Mesothelial cell of epicardium (in vitro differentiated cells): ENCODE measurements around the gene SPATA45. TPM values are rescaled to one million over a fixed set of nuclear protein-coding genes. Genes with fewer than 3 reads are reported as not detected.

Source experiments
- DNase-seq, 2 experiments: peaks; one replicate each; pipeline ENCODE4 v3.0.0; 2021; ENCODE audit warnings: low spot score in 2 of 2; ENCODE audit not compliant: unreplicated experiment in 2 of 2
- H3K27ac Mint-ChIP-seq: 2 replicates; pipeline ENCODE4 v1.8.0; 2021; ENCODE audit warnings: mixed read lengths
- H3K27me3 Mint-ChIP-seq: 2 replicates; pipeline ENCODE4 v1.8.0; 2021; ENCODE audit warnings: low read depth, mixed read lengths
- H3K36me3 Mint-ChIP-seq: 2 replicates; pipeline ENCODE4 v1.8.0; 2021; ENCODE audit warnings: mixed read lengths
- H3K4me1 Mint-ChIP-seq: 2 replicates; pipeline ENCODE4 v1.8.0; 2021; ENCODE audit warnings: mixed read lengths
- H3K4me3 Mint-ChIP-seq: 2 replicates; pipeline ENCODE4 v1.8.0; 2021; ENCODE audit warnings: mild to moderate bottlenecking, moderate library complexity, mixed read lengths
- H3K9me3 Mint-ChIP-seq: 2 replicates; pipeline ENCODE4 v1.8.0; 2021; ENCODE audit warnings: mixed read lengths
- CTCF ChIP-seq: fragments of 200-600 bp; sonication (generic); IDR thresholded peaks from one replicate; pipeline ENCODE4 v1.5.0; 2021; ENCODE audit warnings: antibody characterized with exemption; ENCODE audit not compliant: unreplicated experiment
- total RNA-seq: library from RNA; stranded (reverse); gene quantifications from 3 replicates; pipeline ENCODE4 v1.2.1, GENCODE V29; 2021

Gene SPATA45
- total RNA-seq, 1 donor from 2014 or later, result 0.65 TPM

- peaks cover 21% of the 10 kb centered on the region for H3K9me3 Mint-ChIP-seq
- DNase-seq, result no peak
- TF ChIP-seq CTCF, result no peak
Measured at GRCh38 chr1:212825798-212826452, 21.5 kb downstream of the SPATA45 start.

DNA sequence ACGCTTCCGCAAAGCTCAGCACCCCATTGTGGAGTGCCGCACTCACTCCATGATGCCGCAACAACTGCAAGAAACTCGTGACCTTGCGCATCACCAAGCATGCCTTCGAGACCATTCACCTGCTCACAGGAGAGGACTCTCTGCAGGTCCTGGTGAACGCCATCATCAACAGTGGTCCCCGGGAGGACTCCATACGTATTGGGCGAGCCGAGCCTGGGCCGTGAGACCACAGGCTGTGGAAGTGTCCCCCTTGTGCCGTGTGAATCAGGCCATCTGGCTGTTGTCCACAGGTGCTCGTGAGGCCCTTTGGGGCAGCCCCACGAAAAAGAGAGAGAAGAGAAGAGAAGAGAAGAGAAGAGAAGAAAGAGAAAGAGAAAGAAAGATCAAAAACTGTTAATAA is 23.2 kb downstream of the SPATA45 start:
- Mint-ChIP-seq H3K4me1 (peaks cover 7% of the 10 kb centered on the region), H3K27ac (no peak overlapping the region), H3K9me3 (peaks cover 21% of the 10 kb centered on the region), H3K4me3 (no peak overlapping the region), H3K27me3 (no peaks in the 10 kb centered on the region), H3K36me3 (peaks cover 15% of the 10 kb centered on the region)
- DNase-seq, result no peak
- no peak for TF ChIP-seq CTCF

More at GRCh38 chr1:212825798-212826452, 21.5 kb downstream of the SPATA45 start:
- Mint-ChIP-seq H3K36me3 (peaks cover 15% of the 10 kb centered on the region), H3K4me1 (no peaks in the 10 kb centered on the region), H3K27me3 (no peaks in the 10 kb centered on the region), H3K4me3 (no peak overlapping the region), H3K27ac (no peak overlapping the region)

DNA sequence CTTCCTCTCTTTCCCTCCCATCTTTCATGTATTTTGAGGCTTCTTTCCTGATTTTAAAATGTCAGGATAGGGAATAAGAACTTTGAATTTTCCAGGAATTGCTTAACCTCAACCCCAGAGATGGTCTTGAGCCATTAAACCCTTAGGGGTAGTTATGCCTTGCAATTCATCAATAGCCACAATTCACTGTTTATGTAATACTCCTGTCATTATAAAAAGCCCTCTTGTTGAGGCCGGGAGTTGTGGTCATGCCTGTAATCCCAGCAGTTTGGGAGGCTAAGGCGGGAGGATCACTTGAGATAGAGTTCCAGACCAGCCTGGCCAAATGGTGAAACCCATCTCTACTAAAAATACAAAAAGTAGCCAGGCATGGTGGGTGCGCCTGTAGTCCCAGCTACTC is 24.5 kb downstream of the SPATA45 start:
- peaks cover 7% of the 10 kb centered on the region for H3K4me1 Mint-ChIP-seq
- H3K9me3 Mint-ChIP-seq, result peaks cover 21% of the 10 kb centered on the region
- H3K27me3 Mint-ChIP-seq, result no peaks in the 10 kb centered on the region
- no peak overlapping the region for H3K27ac Mint-ChIP-seq
- H3K4me3 Mint-ChIP-seq, result no peak overlapping the region
- TF ChIP-seq CTCF, result no peak
- peaks cover 15% of the 10 kb centered on the region for H3K36me3 Mint-ChIP-seq
- no peak for DNase-seq

- Mint-ChIP-seq H3K9me3 (peaks cover 13% of the 10 kb centered on the region), H3K36me3 (peaks cover 10% of the 10 kb centered on the region), H3K27me3 (no peaks in the 10 kb centered on the region), H3K4me3 (no peak overlapping the region), H3K4me1 (peaks cover 7% of the 10 kb centered on the region), H3K27ac (no peak overlapping the region)
- no peak for TF ChIP-seq CTCF
- no peak for DNase-seq
Measured at GRCh38 chr1:212820969-212821368, 26.5 kb downstream of the SPATA45 start.

DNA sequence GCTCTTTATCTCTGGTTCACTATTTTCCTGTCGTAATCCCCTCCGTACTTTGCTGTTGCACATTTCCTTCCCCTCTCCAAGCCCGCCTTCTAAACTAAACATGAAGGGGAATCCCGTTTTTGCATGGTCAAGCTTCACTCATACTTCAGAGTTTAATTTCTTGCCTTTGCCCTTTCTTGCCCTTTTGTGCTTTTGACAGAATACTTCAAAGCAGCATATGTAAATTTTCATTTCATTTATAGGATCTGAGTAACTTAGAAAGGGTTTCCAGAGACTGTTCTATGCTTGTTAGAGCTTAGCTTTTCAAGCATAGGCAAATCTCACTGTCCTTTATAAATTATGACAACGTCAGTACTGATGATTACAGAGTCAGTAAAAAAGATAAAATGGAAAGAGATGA is 27.7 kb downstream of the SPATA45 start:
- H3K4me1 Mint-ChIP-seq, result peaks cover 7% of the 10 kb centered on the region
- H3K36me3 Mint-ChIP-seq, result peaks cover 6% of the 10 kb centered on the region
- DNase-seq, result no peak

More for the DNA sequence above, 27.7 kb downstream of the SPATA45 start:
- Mint-ChIP-seq H3K4me3 (no peak overlapping the region), H3K27ac (no peak overlapping the region), H3K27me3 (no peaks in the 10 kb centered on the region), H3K9me3 (peaks cover 6% of the 10 kb centered on the region)
- no peak for TF ChIP-seq CTCF
